Neuronal stem cell (in vitro differentiated cells): Measurements from ENCODE around the gene KAT7.
A peak's percentile ranks its signal among the peaks of the same experiment; 100 is the strongest.

Source experiments
- DNase-seq: peaks from one replicate; pipeline ENCODE4 v3.0.0-alpha.2; 2013; ENCODE audit warnings: low spot score
- H2AFZ ChIP-seq: one replicate; pipeline ENCODE4 v1.6.1; 2013; ENCODE audit warnings: mild to moderate bottlenecking, low read length, inconsistent platforms
- H2AK5ac ChIP-seq: 2 replicates; pipeline ENCODE4 v1.6.1; 2013; ENCODE audit warnings: low read depth, mild to moderate bottlenecking, inconsistent platforms, low read length, moderate library complexity, mixed read lengths
- H2BK120ac ChIP-seq: 2 replicates; pipeline ENCODE4 v1.6.1; 2013; ENCODE audit warnings: low read depth, mild to moderate bottlenecking, inconsistent platforms, low read length, moderate library complexity, mixed read lengths
- H2BK12ac ChIP-seq: one replicate; pipeline ENCODE4 v1.6.1; 2013; ENCODE audit warnings: low read length, inconsistent platforms
- H2BK15ac ChIP-seq: 2 replicates; pipeline ENCODE4 v1.6.1; 2013; ENCODE audit warnings: mild to moderate bottlenecking, low read length, inconsistent platforms, mixed read lengths
- H2BK5ac ChIP-seq: one replicate; pipeline ENCODE4 v1.6.1; 2013; ENCODE audit warnings: inconsistent platforms, mild to moderate bottlenecking, low read length, moderate library complexity
- H3K14ac ChIP-seq: one replicate; pipeline ENCODE4 v1.6.1; 2013; ENCODE audit warnings: low read length, inconsistent platforms
- H3K18ac ChIP-seq: 2 replicates; pipeline ENCODE4 v1.6.1; 2013; ENCODE audit warnings: low read length, inconsistent platforms
- H3K23ac ChIP-seq: 2 replicates; pipeline ENCODE4 v1.6.1; 2013; ENCODE audit warnings: low read depth, mild to moderate bottlenecking, mixed read lengths, low read length, inconsistent platforms; ENCODE audit not compliant: poor library complexity
- H3K27ac ChIP-seq: replicated peaks from 3 replicates; pipeline ENCODE4 v1.5.1; 2013; ENCODE audit warnings: low read length, inconsistent platforms
- H3K27me3 ChIP-seq, 3 experiments: 2 replicates each; pipeline ENCODE4 v1.6.1; 2013; ENCODE audit warnings: low read length in 3 of 3, mild to moderate bottlenecking in 2 of 3, inconsistent platforms in 1 of 3, low read depth in 1 of 3, mixed read lengths in 1 of 3, moderate library complexity in 1 of 3; ENCODE audit not compliant: control insufficient read depth in 3 of 3, insufficient read depth in 3 of 3
- H3K36me3 ChIP-seq, 2 donors: replicated peaks in 1 of 2; 2 replicates each; pipeline ENCODE4 v1.6.1; 2013; ENCODE audit warnings: low read length in 2 of 2; ENCODE audit not compliant: control insufficient read depth in 2 of 2, insufficient read depth in 2 of 2
- H3K4ac ChIP-seq: 2 replicates; pipeline ENCODE4 v1.6.1; 2013; ENCODE audit warnings: inconsistent platforms, mild to moderate bottlenecking, low read length, moderate library complexity
- H3K4me1 ChIP-seq, 2 donors: 1 replicate in 1 of 2; 2 replicates in 1 of 2; pipeline ENCODE4 v1.6.1; 2013; ENCODE audit warnings: low read length in 2 of 2, low read depth in 1 of 2; ENCODE audit not compliant: control insufficient read depth in 2 of 2, insufficient read depth in 1 of 2
- H3K4me2 ChIP-seq: one replicate; pipeline ENCODE4 v1.6.1; 2013; ENCODE audit warnings: mild to moderate bottlenecking, low read length, inconsistent platforms; ENCODE audit not compliant: insufficient read depth, poor library complexity, severe bottlenecking
- H3K4me3 ChIP-seq, 2 donors: 2 replicates each; pipeline ENCODE4 v1.5.1; 2013; ENCODE audit warnings: low read length in 2 of 2, mild to moderate bottlenecking in 2 of 2, inconsistent platforms in 1 of 2, moderate library complexity in 1 of 2
- H3K79me1 ChIP-seq: one replicate; pipeline ENCODE4 v1.6.1; 2013; ENCODE audit warnings: low read depth, mild to moderate bottlenecking, inconsistent platforms, low read length, moderate library complexity
- H3K9ac ChIP-seq: one replicate; pipeline ENCODE4 v1.6.1; 2013; ENCODE audit warnings: mild to moderate bottlenecking, low read depth, low read length, inconsistent platforms; ENCODE audit not compliant: poor library complexity
- H3K9me3 ChIP-seq, 2 donors: replicated peaks in 1 of 2; 2 replicates each; pipeline versions ENCODE3 to v1.6.1; 2013; ENCODE audit warnings: low read length in 2 of 2, mild to moderate bottlenecking in 2 of 2, inconsistent platforms in 1 of 2, low read depth in 1 of 2, mixed read lengths in 1 of 2, moderate library complexity in 1 of 2; ENCODE audit not compliant: control insufficient read depth in 2 of 2, insufficient read depth in 1 of 2
- H4K8ac ChIP-seq: one replicate; pipeline ENCODE4 v1.6.1; 2013; ENCODE audit warnings: low read depth, mild to moderate bottlenecking, inconsistent platforms, low read length, moderate library complexity
- H4K91ac ChIP-seq: one replicate; pipeline ENCODE4 v1.6.1; 2013; ENCODE audit warnings: low read length, low read depth, mild to moderate bottlenecking, inconsistent platforms; ENCODE audit not compliant: poor library complexity
- WGBS, 2 donors: extraction: QIAGEN DNeasy Blood & Tissue Kit; methylation state at CpG; one replicate each; pipeline ENCODE4 v1.1.7; 2013; ENCODE audit warnings: missing lambda C conversion rate in 2 of 2, mixed read lengths in 1 of 2; ENCODE audit not compliant: insufficient read length in 2 of 2, insufficient replicate concordance in 1 of 2; ENCODE audit errors: extremely low coverage in 2 of 2; 5-methylcytosine and 5-hydroxymethylcytosine counted together

The KAT7 gene

GRCh38 chr17:49842371-49842770, 53.9 kb downstream of the KAT7 start:
- no peaks in the 10 kb centered on the region for H3K9me3 ChIP-seq
- H2BK5ac ChIP-seq: no peak overlapping the region

GRCh38 chr17:49842846-49843245, 54.4 kb downstream of the KAT7 start:
- Histone ChIP-seq H2BK15ac (no peak overlapping the region), H2BK12ac (no peak overlapping the region), H4K91ac (no peak overlapping the region), H3K14ac (no peak overlapping the region), H3K4me1 (peaks cover 6 to 9% of the 10 kb centered on the region in 2 donors), H3K4ac (no peak overlapping the region), H4K8ac (no peak overlapping the region), H3K36me3 (peaks cover 0 to 5% of the 10 kb centered on the region in 2 donors), H3K18ac (no peak overlapping the region), H3K79me1 (peaks cover 2% of the 10 kb centered on the region), H3K27me3 (no peaks in the 10 kb centered on the region), H2AK5ac (no peak overlapping the region), H2BK5ac (no peak overlapping the region), H3K4me2 (no peak overlapping the region), H3K9me3 (no peaks in the 10 kb centered on the region), H3K9ac (no peak overlapping the region), H3K4me3 (no peak overlapping the region), H2BK120ac (no peak overlapping the region), H3K27ac (no peak overlapping the region), H3K23ac (no peak overlapping the region), H2AFZ (no peak overlapping the region)
- no peak for DNase-seq
- no CpG with 5 or more reads among the region's 6 CpGs for WGBS, 2 donors

More at GRCh38 chr17:49842371-49842770, 53.9 kb downstream of the KAT7 start:
- Histone ChIP-seq H2AK5ac (no peak overlapping the region), H3K4me2 (no peak overlapping the region), H4K8ac (no peak overlapping the region), H2AFZ (no peak overlapping the region), H3K14ac (no peak overlapping the region), H3K23ac (no peak overlapping the region), H3K9ac (no peak overlapping the region), H3K18ac (no peak overlapping the region), H3K27me3 (no peaks in the 10 kb centered on the region), H3K4me3 (no peak overlapping the region), H3K4me1 (peaks cover 4 to 9% of the 10 kb centered on the region in 2 donors), H4K91ac (no peak overlapping the region), H2BK120ac (no peak overlapping the region), H3K36me3 (peaks cover 0 to 5% of the 10 kb centered on the region in 2 donors), H3K27ac (no peak overlapping the region), H2BK12ac (no peak overlapping the region), H2BK15ac (no peak overlapping the region), H3K79me1 (peaks cover 2% of the 10 kb centered on the region), H3K4ac (no peak overlapping the region)
- no CpG with 5 or more reads among the region's 3 CpGs for WGBS, 2 donors
- DNase-seq: no peak

- no peak overlapping the region for H3K27ac ChIP-seq
- H3K36me3 ChIP-seq: peaks cover 0 to 5% of the 10 kb centered on the region in 2 donors
- H3K4ac ChIP-seq: no peak overlapping the region
- no peak overlapping the region for H2BK5ac ChIP-seq
- no peak overlapping the region for H3K23ac ChIP-seq
- no peaks in the 10 kb centered on the region for H3K27me3 ChIP-seq
- no peaks in the 10 kb centered on the region for H3K9me3 ChIP-seq
- no peak overlapping the region for H2AFZ ChIP-seq
- no peak overlapping the region for H2BK15ac ChIP-seq
- no CpG with 5 or more reads among the region's 6 CpGs for WGBS, 2 donors
- peaks cover 2% of the 10 kb centered on the region for H3K79me1 ChIP-seq
- H2AK5ac ChIP-seq: no peak overlapping the region
- H3K4me1 ChIP-seq: peaks cover 7 to 9% of the 10 kb centered on the region in 2 donors
- no peak for DNase-seq
- no peak overlapping the region for H2BK12ac ChIP-seq
- no peak overlapping the region for H4K8ac ChIP-seq
- no peak overlapping the region for H2BK120ac ChIP-seq
- H3K18ac ChIP-seq: peak overlapping the region; percentile 46
- no peak overlapping the region for H3K4me3 ChIP-seq
- no peak overlapping the region for H4K91ac ChIP-seq
- no peak overlapping the region for H3K4me2 ChIP-seq
- no peak overlapping the region for H3K9ac ChIP-seq
- no peak overlapping the region for H3K14ac ChIP-seq
These were observed 55.4 kb downstream of the KAT7 start for GRCh38 chr17:49843774-49844350.

- WGBS, 2 donors: no CpG with 5 or more reads among the region's 3 CpGs
- H3K27ac ChIP-seq: no peak overlapping the region
- H3K4me3 ChIP-seq: no peak overlapping the region
- no peak overlapping the region for H4K91ac ChIP-seq
- no peak overlapping the region for H2AFZ ChIP-seq
- no peak overlapping the region for H2BK15ac ChIP-seq
- DNase-seq: no peak
- H3K23ac ChIP-seq: no peak overlapping the region
- H3K14ac ChIP-seq: no peak overlapping the region
- no peak overlapping the region for H3K18ac ChIP-seq
- no peaks in the 10 kb centered on the region for H3K79me1 ChIP-seq
- no peak overlapping the region for H3K4ac ChIP-seq
- H2BK5ac ChIP-seq: no peak overlapping the region
- no peak overlapping the region for H2BK12ac ChIP-seq
- H3K4me1 ChIP-seq: peaks cover 7 to 9% of the 10 kb centered on the region in 2 donors
- H3K4me2 ChIP-seq: no peak overlapping the region
- no peak overlapping the region for H2AK5ac ChIP-seq
- H4K8ac ChIP-seq: no peak overlapping the region
- H3K9me3 ChIP-seq: no peaks in the 10 kb centered on the region
- H3K9ac ChIP-seq: no peak overlapping the region
- H3K36me3 ChIP-seq: peaks cover 0 to 5% of the 10 kb centered on the region in 2 donors
- peaks cover 0 to 12% (median 10%) of the 10 kb centered on the region in 3 experiments for H3K27me3 ChIP-seq
- H2BK120ac ChIP-seq: no peak overlapping the region
These were observed 56.8 kb downstream of the KAT7 start for GRCh38 chr17:49845321-49845720.
